Left ventricle myocardium inferior (tissue), 1 donor: ENCODE results near the gene A3GALT2. TPM values are rescaled to one million over a fixed set of nuclear protein-coding genes. Genes with fewer than 3 reads are reported as not detected.

ENCODE experiments used
- DNase-seq: peaks from one replicate; pipeline ENCODE4 v3.0.0-alpha.2; 2020
- H3K27ac ChIP-seq: fragments of 200-600 bp; replicated peaks from 2 replicates; pipeline ENCODE4 v1.8.0; 2021
- H3K27me3 ChIP-seq: fragments of 200-600 bp; 2 replicates; pipeline ENCODE4 v1.8.0; 2021; ENCODE audit warnings: low read depth
- H3K36me3 ChIP-seq: fragments of 200-600 bp; 2 replicates; pipeline ENCODE4 v1.8.0; 2021
- H3K4me1 ChIP-seq: fragments of 200-600 bp; 2 replicates; pipeline ENCODE4 v1.8.0; 2021
- H3K4me3 ChIP-seq: fragments of 200-600 bp; 2 replicates; pipeline ENCODE4 v1.8.0; 2021; ENCODE audit warnings: mild to moderate bottlenecking, moderate library complexity
- H3K9me3 ChIP-seq: fragments of 200-600 bp; replicated peaks from 2 replicates; pipeline ENCODE4 v1.8.0; 2021
- CTCF ChIP-seq: fragments of 200-600 bp; IDR thresholded peaks from 2 replicates; pipeline ENCODE4 v1.8.0; 2021; ENCODE audit warnings: antibody characterized with exemption, mild to moderate bottlenecking, borderline replicate concordance
- intact Hi-C: fragments of 100-400 bp; cut with micrococcal nuclease; formaldehyde crosslinking; loops from one replicate; pipeline ENCODE4 v1.11.0; 2022
- total RNA-seq: library from RNA; stranded (reverse); fragmentation: NEBNext Ultra II Directional; extraction: Animal tissue kit (Norgen Biotek cat#: 25700); gene quantifications from one replicate; pipeline ENCODE4 v1.2.1, GENCODE V29; 2021
- donor health status: DM: no; HTN: yes; CAD: no; lungs with severe emphysema.

A3GALT2 gene
- total RNA-seq, 1 donor from 2014 or later = not detected

DNA sequence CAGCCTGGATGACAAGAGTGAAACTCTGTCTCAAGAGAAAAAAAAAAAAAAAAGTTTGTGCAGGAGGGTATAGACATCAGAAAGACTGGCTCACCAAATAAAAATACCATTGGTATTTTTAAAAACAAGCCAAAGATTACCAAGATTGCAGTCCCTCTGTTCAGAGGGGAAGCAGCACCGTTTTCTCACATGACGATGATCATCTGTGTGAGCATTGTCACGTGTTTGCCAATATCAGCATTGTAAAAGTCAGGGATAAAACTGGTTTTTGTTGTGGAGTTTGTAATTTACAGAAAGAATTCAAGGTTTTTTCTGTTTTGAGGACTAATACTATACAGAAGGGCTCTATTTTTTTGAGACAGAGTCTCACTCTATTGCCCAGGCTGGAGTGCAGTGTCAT, 38.1 kb downstream of the A3GALT2 start:
- DNase-seq = no peak
- no peak for TF ChIP-seq CTCF
- H3K36me3 ChIP-seq = peaks cover 78% of the 10 kb centered on the region
- intact Hi-C loops = no loop called here
- H3K27ac ChIP-seq = no peak overlapping the region
- H3K27me3 ChIP-seq = no peaks in the 10 kb centered on the region
- H3K4me3 ChIP-seq = no peak overlapping the region
- H3K9me3 ChIP-seq = no peaks in the 10 kb centered on the region
- peaks cover 26% of the 10 kb centered on the region for H3K4me1 ChIP-seq

DNA sequence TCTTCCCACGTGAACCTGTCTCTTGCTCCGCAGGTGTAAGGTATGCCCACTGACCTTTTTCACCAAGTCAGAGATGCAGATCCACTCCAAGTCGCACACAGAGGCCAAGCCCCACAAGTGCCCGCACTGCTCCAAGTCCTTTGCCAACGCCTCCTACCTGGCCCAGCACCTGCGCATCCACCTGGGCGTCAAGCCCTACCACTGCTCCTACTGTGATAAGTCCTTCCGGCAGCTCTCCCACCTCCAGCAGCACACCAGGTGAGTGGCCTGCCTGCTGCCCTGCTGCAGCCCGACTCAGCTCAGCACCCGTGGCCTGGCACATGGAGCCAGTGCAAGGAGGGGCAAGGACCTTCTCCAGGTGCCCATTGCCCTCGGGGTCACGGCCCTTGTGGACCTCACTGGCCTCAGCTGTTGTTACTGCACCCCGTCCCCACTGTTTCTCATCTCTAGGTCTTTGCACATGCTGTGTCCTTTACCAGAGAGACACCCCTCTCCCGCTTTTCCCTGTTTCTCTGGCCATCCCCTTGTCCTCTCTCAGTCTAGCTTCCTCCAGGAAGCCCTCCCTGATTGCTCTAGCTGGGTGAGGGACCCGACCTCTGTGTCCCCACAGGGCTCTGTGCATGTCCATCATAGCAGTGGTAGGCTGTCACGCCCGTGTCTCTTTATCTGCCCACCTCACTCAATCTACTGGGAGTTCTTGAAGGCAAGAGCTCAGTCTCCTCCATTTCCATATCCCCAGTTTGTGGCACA, 39.2 kb downstream of the A3GALT2 start:
- Histone ChIP-seq H3K36me3 (peaks cover 89% of the 10 kb centered on the region), H3K4me3 (no peak overlapping the region), H3K27ac (no peak overlapping the region), H3K4me1 (peaks cover 23% of the 10 kb centered on the region), H3K27me3 (no peaks in the 10 kb centered on the region), H3K9me3 (no peaks in the 10 kb centered on the region)
- DNase-seq = no peak
- TF ChIP-seq CTCF = no peak
- intact Hi-C loops = no loop called here

DNA sequence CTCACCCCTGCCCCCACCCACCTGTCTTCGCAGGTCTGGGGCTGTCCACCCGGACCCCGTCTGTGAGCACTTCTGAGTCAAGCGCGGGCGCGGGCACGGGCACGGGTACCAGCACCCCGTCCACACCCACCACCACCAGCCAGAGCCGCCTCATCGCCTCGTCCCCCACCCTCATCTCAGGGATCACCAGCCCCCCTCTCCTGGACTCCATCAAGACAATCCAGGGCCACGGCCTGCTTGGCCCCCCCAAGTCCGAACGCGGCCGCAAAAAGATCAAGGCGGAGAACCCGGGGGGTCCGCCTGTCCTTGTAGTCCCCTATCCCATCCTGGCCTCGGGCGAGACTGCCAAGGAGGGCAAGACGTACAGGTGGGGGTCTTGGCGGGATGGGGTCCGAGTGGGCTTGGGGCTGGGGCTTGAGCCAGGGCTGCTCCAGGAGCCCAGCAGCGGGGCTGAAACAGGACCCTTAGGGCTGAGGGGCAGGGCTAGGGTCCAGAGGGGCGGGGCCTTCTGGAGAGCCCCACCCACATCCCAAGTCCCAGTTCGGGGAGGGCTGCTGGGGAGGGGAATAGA, 40.7 kb downstream of the A3GALT2 start:
- H3K9me3 ChIP-seq = no peaks in the 10 kb centered on the region
- intact Hi-C loops = no loop called here
- no peak overlapping the region for H3K4me3 ChIP-seq
- peaks cover 89% of the 10 kb centered on the region for H3K36me3 ChIP-seq
- H3K4me1 ChIP-seq = peaks cover 7% of the 10 kb centered on the region
- no peaks in the 10 kb centered on the region for H3K27me3 ChIP-seq
- no peak for DNase-seq
- H3K27ac ChIP-seq = no peak overlapping the region
- no peak for TF ChIP-seq CTCF

GRCh38 chr1:33277488-33278084, 43.3 kb downstream of the A3GALT2 start:
- TF ChIP-seq CTCF = no peak
- H3K27ac ChIP-seq = no peak overlapping the region
- intact Hi-C loops = loop anchor here (10.0 kb wide), 1 partner anchor 53 kb away; no protein-coding TSS in a partner anchor
- H3K27me3 ChIP-seq = no peaks in the 10 kb centered on the region
- H3K9me3 ChIP-seq = no peaks in the 10 kb centered on the region
- DNase-seq = no peak
- H3K4me3 ChIP-seq = no peak overlapping the region
- peaks cover 63% of the 10 kb centered on the region for H3K36me3 ChIP-seq
- peaks cover 23% of the 10 kb centered on the region for H3K4me1 ChIP-seq

DNA sequence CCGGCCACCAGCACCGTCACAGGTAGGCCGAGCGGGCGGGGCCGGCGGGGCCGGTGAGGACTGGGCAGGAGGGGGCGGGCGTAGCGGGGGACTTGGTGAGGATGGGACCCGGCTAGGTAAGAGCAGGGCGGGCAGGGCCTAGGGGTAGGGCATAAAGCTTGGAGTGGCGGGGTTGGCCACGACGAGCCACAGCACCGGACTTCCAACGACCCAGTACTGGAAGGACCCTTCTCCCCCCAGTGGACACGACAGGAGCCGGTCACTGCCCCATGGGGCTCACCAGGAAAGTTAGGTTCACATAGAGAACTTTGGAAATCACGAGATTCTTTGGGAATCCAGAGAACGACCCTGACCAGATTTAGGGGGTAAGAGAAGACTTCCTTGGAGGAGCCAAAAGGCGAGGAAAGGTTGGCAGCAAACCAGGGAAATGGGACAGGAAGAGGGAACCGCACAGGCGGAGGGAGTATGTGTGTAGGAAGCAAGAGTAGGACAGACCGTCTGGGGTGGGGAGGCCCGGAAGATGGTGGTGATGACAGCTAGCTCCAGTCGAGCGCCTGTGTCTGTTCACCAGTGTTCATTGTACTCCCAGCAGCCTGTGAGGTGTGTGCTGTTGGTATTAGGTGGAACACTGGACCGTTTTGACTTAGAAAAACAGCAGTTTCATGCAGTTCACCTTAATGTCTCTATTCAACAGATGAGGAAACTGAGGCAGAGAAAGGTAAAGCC, 44.2 kb downstream of the A3GALT2 start:
- H3K27me3 ChIP-seq = no peaks in the 10 kb centered on the region
- TF ChIP-seq CTCF = no peak
- H3K36me3 ChIP-seq = peaks cover 55% of the 10 kb centered on the region
- H3K4me3 ChIP-seq = no peak overlapping the region
- intact Hi-C loops = loop anchor here (10.0 kb wide), 1 partner anchor 52 kb away; no protein-coding TSS in a partner anchor
- no peak overlapping the region for H3K27ac ChIP-seq
- no peaks in the 10 kb centered on the region for H3K9me3 ChIP-seq
- DNase-seq = no peak
- H3K4me1 ChIP-seq = peaks cover 31% of the 10 kb centered on the region
